GM21360 (cell line): Measurements from ENCODE around the gene SLC22A23.

Experiments used
- ATAC-seq: cut with Tn5 transposase; IDR thresholded peaks from one replicate; pipeline ENCODE4 v1.9.1; 2021; ENCODE audit warnings: mild to moderate bottlenecking, moderate library complexity; ENCODE audit not compliant: unreplicated experiment

Gene SLC22A23

DNA sequence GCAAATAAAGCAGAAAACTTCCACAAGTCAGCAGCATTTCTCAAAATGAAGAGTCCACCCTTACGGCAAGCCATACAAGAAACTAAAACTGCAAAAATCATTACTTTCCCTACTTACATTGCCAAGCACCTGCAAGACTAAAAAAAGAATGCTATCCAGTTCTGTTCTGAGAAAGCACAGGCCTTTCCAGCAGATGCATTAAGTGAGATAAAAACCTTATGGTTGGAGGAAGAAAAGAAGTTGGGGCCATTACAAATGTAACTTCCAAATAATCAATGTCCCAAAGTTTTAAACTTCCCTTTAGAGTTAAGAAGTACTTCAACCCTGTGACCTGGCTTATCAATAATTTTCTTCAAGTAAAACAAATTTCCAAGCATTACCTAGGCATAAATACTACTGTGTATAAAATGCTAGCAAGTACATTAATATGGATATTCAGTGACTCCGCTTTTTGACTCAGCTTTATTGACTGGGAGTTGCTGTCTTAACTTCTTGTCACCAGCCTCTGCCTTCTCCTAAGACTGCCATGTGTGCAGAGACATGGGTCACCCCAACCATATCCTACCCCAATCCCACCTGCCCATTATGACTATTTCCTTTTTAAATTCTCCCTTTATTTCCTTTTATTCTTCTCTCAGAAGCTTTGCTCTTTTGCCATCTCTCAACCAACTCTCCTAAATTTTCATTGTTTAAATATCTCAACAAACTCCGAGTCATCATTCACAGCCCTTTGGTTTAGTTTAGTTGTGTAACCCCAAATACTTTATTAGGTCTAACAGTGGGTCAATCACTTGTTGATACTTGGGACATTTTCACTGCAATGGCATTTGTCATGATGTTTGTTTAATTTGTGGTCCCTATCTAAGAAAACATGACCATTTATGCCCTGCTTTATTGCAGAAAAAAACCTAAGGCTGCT, 49.7 kb downstream of the SLC22A23 start:
- ATAC-seq, result no peak

DNA sequence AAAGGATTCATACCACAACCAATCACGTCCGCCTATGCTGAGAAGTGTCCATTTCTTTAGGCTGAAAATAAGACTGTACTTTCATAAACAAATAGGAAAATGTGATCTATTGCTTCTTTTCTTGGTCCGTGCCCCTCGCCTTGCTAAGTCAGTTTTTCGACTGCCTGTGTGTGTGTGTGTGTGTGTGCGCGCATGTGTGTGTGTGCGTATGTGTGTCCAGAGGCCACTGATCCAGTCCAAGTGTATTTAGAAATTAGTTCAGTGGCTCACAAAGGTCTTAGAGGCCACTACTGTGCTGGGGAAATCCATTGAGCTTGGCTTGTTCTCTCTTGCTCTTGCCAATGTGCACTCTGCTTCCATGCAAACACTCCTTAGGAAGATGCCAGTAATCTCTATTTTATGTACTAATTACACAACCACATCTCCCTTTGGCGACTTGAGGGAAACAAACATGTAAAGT, 50.5 kb downstream of the SLC22A23 start:
- no peak for ATAC-seq

DNA sequence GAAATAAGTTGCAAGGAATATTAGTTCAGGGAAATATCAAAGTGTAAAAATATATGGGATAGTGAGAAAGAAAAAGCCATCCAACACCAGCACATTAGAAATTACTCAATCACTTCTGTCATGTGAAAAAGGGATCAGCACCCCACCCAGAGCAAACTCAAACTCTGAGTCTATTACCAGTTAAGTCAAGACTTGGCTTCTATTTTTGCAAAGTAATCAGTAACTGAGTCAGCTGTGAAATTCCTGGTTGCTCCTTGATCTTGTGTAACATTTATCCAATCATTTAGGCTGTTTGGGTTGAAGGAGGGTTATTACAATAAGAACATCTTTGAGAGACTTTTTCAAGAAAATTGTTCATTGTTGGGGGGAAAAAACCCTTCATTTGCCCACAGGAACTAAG, 51.2 kb downstream of the SLC22A23 start:
- ATAC-seq, result no peak

DNA sequence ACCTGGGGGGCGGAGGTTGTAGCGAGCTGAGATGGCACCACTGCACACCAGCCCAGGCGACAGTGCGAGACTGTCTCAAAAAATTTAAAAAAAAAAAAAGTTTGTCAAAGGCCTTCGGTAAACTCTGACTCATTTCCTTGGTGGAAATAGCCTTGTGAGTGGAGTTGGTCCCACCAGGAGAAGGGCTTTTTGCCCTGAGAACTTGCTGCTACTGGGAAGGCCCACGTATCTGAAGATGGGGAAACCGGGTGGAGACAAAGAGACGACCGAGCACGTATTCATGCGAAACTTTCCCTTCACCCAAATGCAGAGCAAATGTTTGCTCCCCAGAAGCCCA, 51.7 kb downstream of the SLC22A23 start:
- no peak for ATAC-seq

DNA sequence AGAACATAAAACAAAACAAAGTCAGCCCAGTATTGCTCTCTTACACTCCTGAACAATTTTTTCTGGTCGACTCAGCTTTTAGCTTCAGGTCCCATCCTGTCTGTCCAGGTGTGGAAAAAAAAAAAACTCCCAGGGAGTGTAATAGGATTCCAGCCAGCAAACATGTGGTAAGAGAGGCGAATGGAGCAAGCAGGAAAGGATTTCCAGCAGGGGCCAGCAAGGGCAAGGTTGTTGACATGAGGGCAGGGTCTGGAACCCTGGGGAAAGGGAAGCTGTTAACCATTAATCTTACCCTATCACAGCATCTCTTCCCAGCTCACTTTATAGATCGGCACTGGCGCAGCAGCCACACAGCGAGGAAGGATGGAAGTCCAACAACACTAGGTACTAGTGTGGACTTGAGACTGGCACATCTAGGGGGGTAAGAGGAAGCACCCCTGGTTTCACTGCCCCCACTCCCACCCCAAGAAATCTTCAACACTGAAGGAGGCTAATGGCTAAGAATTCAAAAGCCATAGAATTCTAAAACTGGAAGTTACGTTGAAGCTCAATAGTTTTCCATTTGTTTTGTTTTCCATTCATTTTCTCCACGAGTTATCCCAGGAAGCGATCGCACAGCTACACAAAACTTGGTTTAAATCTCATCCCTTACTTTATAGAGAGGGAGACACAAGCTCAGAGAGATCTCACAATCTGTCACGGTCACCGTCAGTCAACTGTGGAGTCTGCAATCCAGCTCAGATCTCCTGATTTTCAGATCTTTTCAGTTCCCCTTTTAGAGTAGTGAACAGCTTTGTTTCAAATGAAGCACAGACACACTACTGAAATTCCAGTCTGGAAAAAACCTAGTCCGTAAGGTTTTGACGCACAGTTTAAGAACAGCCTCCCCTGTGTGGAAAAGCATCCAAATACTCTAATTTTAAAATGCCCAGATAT, 53.3 kb downstream of the SLC22A23 start:
- no peak for ATAC-seq

DNA sequence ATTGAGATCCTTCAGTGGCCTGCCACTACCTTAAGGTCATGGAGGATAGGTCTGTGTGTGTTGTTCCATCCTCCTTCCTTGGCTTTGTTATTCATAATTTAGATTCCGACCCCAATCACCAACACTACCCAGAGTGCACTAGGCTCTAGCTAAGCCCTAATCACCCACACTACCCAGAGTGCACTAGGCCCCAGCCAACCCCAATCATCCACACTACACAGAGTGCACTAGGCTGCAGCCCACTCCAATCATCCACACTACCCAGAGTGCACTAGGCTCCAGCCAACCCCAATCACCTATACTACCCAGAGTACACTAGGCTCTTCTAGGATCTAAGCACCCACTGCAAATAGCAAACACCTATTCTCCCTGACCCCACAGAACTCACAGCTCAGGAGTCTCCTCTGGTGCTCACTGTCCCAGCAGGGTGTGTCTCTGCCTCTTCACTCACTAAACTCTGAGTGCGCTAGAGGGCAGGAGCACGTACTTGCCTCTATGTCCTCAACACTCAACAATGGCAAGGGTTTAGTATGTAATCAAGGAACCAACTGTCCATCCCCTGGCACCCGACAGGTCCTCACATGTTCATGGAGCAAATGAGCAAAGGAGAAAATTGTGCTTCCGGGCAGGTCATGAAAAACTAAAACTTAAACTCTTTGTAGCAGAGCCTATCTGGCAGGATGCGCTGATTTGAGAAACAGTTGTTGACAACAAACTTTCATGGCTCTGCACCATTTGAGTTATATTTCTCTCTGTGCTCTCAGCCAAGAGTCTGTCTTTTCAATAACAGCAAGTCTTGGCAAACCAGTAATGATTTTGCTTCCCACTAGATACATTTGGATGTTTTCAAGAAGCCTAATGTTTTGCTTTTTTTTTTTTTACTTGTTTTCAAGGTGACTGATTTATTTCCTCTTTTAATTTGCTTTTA, 54.3 kb downstream of the SLC22A23 start:
- no peak for ATAC-seq

DNA sequence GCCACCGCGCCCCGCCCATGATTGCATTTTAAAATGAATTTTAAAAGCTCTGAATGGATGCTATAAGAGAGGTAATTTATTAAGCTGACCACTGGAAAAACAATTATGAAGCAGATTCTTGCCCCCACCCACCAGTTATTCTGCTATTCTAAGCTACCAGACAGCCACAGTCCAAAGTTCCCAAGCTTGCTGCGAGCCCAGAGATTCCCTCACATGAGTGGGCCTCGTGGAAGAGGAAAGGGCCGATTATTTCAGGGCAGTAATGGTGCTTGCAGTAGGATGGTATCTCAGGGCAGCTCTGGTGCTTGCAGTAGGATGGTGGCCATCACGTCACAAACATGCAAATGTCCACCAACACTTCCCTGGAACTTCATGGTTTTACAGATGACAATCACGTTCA, 56.7 kb downstream of the SLC22A23 start:
- ATAC-seq, result no peak

DNA sequence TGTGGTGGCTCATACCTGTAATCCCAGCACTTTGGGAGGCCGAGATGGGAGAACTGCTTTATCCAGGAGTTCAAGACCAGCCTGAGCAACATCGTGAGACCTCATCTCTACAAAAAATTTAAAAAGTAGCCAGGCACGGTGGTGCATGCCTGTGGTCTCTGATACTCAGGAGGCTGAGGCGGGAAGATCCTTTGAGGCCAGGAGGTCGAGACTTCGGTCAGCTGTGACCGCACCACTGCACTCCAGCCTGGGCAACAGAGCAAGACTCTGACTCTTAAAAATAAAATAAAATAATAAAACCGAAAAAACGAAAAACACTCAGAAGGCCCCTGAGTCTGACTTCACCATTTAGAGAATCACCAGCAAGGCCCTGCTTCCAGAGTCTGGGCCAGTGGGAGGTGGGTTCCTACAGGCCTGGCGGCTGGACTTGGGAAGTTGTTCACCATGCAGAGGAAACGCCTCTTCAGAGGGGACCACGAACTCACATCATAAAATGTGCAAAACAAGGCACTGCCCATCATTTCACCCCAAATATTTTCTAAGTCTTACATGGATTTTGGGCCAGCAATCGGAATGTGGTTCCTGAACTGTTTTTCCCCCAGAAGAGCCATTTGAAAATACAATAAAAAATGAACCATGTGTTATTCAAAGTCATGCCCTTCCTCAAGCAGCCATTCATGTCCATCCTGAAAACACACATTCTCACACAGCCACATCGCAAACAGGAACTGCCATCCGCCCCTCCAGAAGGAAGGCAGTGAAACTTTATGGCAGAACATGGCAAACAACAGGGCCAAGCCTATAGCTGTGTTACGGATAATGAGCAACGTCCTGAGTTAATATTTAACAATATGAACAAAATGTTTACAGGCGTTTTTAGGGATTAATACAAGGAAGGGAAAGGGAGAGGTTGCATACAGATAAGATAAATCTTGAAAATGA, 57.8 kb downstream of the SLC22A23 start:
- no peak for ATAC-seq

DNA sequence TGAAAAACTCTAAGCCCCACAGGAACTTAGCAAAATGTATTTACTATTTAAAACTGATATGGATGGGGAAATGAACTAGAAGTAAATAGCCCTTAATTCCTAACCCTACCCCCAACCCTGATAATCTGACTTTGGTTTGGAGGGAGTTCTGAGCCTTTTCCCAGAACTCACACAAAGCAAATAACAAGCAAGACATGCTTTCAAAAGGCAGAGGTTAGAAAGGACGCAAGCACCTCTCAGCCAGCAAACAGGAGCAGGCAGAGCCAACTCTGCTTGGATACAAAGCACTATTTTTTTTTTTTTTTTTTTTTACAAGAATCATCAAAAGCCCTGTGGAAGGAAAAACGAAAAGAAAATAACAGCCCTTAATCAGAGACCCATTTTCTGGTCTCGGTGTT, 58.7 kb downstream of the SLC22A23 start:
- ATAC-seq, result no peak

DNA sequence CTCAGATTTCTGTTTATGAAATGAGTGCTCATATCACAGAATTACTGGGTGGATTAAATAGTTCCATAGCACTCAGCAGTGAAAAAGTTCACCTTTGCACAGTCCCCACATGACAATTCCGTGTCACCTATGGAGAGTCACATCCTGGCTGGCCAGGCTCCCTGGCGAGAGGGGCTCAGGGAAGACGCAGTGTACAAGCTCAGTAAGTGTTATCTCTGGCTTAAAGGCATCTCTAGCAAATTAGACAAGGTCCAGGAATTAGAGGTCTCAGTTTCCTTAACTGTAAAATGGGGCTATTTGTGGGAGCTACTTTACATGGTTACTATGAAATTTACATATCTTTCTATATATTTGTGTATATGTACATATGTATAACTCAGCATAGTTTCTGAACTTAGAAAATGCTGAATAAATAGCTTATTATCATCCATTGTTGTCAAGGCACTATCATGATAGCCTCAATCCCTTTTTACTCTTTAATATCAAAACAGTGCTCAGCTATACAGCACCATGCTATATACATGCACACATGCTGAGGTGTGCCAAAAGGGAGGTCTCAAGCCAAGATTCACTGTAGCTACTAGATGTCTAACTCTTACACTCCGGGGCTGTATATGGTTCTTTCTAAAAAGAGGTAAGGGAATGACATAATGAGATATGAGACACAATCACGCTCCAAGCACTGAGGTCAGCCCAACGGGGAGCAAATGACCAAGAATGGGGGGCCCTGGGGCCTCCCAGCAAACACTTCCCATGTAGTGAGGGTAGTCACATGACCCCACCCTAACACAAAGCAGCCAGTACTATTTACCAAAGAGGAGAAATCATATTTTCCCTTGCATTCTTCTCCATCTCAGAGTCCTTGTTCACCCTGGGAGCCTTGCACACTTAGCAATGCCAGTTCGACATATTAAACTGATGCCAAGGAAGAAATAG, 59.4 kb downstream of the SLC22A23 start:
- ATAC-seq, result no peak

DNA sequence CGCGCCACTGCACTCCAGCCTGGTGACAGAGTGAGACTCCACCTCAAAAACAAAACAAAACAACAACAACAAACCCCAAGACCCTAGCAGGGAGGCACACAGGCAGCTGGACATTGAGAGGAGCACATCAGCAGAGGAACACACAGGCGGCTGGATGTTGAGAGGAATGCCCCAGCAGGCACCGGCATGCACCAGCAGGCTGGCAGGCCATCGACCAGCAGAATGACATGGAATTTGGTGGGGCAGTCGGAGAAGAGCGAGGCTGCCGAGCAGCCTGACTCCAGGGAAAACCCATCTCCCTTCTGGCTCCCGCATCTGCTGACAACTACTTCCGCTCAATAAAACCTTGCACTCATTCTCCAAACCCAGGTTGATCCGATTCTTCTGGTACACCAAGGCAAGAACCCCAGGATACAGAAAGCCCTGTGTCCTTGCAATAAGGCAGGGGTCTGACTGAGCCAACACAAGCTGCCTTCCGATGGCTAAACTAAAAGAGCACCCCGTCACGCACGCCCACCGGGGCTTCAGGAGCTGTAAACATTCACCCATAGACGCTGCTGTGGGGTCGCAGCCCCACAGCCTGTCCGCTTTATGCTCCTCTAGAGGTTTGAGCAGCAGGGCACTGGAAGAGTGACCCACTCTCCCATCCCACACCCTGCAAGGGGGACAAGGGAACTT, 60.2 kb downstream of the SLC22A23 start:
- no peak for ATAC-seq

DNA sequence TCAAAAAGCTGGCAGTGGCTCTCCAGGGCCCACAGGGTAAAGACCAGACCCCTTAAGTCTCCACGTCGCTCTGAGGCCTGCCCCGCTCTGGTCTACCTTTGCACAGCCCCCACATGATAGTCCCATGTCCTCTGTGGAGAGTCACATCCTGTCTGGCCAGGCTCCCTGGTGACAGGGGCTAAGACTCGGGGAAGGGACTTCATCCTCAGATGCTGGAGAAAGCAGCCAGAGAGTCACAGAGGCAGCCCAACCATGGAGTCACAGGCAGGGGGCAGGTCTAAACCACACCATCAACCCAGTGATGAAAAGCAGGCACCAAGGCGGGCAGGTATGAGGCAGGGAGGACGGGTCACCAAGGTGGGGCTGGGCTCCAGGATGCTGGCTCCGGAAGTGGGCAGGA, 62.2 kb downstream of the SLC22A23 start:
- ATAC-seq, result no peak

DNA sequence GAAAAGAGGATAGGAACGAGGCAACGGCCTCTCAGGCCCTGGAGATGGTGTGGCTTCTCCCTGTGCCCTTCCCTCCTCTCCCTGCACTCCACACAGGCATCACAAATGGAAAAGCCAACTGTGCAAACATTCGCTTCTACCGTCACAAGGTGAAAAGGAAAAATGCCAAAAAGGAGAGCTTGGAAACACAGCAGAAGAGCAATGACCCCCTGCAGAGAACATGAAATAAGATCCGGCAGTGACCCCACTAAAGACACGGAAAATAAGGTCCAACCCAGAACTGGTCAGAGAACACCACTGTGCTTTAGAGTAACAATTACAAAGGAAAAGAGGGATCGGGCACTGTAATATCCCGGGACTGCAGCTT, 63.0 kb downstream of the SLC22A23 start:
- ATAC-seq, result no peak

DNA sequence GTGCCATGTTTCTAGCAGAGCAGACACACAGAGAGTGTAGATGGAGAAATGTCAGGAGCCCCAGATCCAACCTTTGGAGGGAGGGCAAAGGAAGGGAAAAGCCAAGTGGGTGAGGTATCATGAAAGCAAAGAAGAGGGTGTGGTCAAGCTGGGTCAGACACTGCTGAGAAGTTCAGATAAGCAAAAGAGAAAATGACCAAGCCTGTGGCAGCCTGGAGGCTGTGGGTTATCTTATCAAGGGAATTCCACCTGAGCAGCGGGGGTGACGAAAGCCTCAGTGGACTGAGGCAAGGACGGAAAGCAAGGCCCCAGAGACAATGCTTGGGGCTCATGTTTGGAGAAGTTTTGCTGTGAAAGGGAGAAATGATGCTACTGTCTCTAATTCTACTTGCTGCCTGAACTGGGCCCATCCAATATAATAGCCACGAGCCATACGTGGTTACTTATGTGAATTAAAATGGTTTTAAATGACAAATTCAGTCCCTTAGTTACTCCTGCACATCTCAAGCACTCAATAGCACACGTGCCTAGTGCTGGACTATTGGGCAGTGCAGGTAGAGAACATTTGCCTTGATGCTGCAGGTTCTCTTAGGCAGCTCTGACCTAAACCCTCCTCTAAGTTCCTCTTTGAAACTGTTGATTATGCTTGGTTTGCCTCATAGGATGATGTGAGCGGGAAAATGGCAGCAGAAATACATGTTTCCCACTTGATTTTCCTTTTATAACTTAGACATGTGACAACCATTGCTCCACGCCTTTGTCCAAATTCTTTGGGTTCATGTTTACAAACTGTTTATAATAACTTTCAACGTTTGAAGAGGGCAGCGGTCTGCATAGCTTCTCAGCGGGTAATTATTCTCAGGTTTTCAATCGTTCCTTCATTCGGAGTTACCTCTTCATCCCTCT, 63.7 kb downstream of the SLC22A23 start:
- ATAC-seq, result no peak

DNA sequence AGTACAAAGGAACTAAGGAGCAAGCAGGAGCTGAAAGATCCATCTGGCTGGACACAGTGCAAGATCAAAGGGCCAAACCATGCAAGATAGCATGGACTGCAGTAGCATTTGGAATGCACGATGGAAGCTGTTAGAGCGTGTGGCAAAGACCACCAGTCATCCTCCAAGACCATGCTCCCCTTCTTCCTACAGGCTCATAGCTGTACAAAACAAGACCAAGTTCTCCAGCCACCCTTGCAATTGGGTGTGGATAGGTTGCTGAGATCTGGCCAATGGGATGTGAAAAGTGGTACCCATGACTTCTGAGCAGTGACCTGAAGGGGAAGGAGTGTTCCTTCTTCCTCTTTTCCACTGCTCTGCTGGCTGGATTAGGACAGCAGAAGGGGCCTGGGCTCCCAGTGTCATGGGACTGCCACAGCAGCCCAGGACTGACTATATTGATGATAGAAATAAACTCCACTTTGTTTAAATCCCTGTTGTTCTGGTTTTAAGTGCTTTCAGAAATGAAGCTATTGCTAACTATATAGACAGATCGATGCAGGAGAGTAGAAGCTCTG, 64.9 kb downstream of the SLC22A23 start:
- no peak for ATAC-seq

DNA sequence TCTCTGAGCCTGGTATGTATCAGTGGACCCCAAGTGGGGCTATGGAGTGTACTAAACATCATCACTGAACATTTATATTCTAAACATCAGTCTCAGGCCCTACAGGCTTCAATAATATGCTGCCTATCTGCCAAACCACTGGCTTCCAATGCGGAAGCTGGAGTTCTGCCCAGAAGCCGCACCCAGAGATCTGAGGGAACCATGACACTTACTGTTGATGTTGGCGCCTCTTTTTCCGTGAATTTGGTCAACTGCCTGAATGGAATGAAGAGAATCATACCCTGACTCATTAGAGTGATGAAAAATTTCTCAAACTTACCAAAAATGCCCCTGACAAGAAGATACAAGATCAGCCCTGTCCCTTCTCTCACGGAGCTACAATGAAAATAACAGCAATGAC, 66.2 kb downstream of the SLC22A23 start:
- ATAC-seq, result no peak
